ENCODE measurements around the gene NME3. TPM values are rescaled to one million over a fixed set of nuclear protein-coding genes. Genes with fewer than 3 reads are reported as not detected.
"Not testable (repeated sequence)": the region's sequence is repeated elsewhere in the genome, so short reads cannot be mapped to it uniquely, and the experiment has no call there.

Gene NME3
- total and polyA plus RNA-seq, 8 donors = 27.4 to 297 (median 33.1) TPM

DNA sequence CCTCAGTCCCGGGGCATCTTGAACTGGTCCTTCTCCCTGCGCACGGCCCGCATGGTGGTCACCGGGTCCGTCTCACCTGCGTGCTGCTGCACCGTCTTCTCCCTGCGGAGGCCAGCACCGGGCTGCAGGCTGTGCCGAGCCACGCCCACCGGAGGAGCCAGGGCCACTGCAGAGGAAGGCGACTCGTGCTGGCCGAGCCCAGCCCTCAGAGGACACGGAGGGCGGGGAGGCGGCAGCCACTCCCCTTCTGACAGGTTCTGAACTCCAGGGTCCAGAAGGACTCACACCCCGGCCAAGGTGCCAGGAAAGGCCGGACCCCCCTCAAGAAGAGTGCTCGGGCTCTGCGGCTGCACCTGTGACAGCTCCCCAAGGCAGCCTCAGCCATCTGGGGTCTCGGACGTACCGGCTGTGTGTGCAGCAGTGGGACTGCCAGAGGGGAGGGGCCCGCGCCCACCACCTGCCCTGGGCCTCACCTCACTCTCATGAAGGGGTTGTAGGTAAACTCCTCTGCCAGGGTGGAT is 38.0 kb upstream of the NME3 start:
- Histone ChIP-seq H3K36me3 (peaks cover 0 to 22% (median 16%) of the 10 kb centered on the region in 3 donors), H3K27me3 (no peaks in the 10 kb centered on the region), H3K4me3 (no peak overlapping the region), H3K4me1 (no peaks in the 10 kb centered on the region), H3K27ac (no peak overlapping the region), H3K9me3 (no peaks in the 10 kb centered on the region)
- no peak for ATAC-seq
- intact Hi-C loops (cut with DNase I) = no loop called here
- DNase-seq = peak in 1 of 6 donors; percentile 60
- TF ChIP-seq, protein P1, sequence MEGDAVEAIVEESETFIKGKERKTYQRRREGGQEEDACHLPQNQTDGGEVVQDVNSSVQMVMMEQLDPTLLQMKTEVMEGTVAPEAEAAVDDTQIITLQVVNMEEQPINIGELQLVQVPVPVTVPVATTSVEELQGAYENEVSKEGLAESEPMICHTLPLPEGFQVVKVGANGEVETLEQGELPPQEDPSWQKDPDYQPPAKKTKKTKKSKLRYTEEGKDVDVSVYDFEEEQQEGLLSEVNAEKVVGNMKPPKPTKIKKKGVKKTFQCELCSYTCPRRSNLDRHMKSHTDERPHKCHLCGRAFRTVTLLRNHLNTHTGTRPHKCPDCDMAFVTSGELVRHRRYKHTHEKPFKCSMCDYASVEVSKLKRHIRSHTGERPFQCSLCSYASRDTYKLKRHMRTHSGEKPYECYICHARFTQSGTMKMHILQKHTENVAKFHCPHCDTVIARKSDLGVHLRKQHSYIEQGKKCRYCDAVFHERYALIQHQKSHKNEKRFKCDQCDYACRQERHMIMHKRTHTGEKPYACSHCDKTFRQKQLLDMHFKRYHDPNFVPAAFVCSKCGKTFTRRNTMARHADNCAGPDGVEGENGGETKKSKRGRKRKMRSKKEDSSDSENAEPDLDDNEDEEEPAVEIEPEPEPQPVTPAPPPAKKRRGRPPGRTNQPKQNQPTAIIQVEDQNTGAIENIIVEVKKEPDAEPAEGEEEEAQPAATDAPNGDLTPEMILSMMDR (IDR thresholded peaks at IDR 0.05) = no peak
- WGBS, 2 donors = 81 to 83% methylated on average over 25 to 28 of the region's 28 CpGs
- FAIRE-seq = no peak

DNA sequence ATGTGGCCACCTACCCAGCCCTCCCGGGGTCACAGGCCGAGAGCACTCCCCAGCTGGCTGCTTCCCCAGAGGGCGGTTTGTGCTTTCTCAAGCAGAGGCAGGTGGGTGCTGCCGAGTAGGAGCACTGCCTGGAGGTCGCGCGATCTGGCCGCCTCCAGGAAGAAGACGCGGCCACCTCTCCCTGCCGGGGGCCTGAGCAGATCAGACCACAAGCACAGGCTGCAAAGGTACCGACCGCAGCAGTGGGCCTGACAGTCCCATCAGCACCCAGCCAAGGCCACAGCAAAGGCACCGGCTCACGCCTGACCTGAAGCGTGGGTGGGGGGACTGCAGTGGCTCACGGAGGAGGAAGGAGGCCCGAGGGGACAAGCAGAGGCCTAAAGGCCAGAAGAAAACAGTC is 37.3 kb upstream of the NME3 start:
- H3K4me3 ChIP-seq = no peak overlapping the region
- 78 to 86% methylated on average over 18 of the region's 18 CpGs for WGBS, 2 donors
- FAIRE-seq = no peak
- peak in 1 of 6 donors; percentile 55 for DNase-seq
- TF ChIP-seq, protein P1 (IDR thresholded peaks at IDR 0.05) = no peak
- intact Hi-C loops (cut with DNase I) = no loop called here
- no peak for ATAC-seq
- no peak overlapping the region for H3K27ac ChIP-seq
- H3K9me3 ChIP-seq = no peaks in the 10 kb centered on the region
- H3K27me3 ChIP-seq = no peaks in the 10 kb centered on the region
- no peaks in the 10 kb centered on the region for H3K4me1 ChIP-seq
- peaks cover 0 to 22% (median 16%) of the 10 kb centered on the region in 3 donors for H3K36me3 ChIP-seq

DNA sequence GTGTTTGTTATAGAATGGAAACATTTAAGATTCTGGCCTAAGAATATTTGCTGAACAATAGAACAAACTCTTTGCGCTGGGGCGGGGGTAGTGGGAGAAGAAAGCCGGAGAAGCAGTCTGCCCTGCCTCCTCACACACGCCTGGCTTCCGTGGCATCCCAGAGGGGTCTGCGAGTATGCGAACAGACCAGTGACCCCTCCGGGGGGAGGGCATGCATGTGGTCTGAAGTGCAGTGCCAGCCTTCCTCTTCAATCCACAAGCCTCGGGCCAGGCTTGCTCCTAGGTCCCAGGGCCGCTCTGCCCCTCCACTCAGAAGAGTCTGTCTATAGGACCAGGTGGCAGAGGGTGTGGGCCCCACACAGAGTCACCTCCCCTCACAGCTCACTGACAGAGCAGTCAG is 36.3 kb upstream of the NME3 start:
- Histone ChIP-seq H3K9me3 (no peaks in the 10 kb centered on the region), H3K27ac (no peak overlapping the region), H3K4me3 (no peak overlapping the region), H3K27me3 (no peaks in the 10 kb centered on the region), H3K36me3 (peaks cover 0 to 22% (median 13%) of the 10 kb centered on the region in 3 donors), H3K4me1 (no peaks in the 10 kb centered on the region)
- 86 to 89% methylated on average over 10 of the region's 10 CpGs for WGBS, 2 donors
- FAIRE-seq (no peak), ATAC-seq (no peak), DNase-seq (peak in 1 of 6 donors; percentile 40)
- TF ChIP-seq, protein P1 (IDR thresholded peaks at IDR 0.05) = no peak
- intact Hi-C loops (cut with DNase I) = no loop called here

DNA sequence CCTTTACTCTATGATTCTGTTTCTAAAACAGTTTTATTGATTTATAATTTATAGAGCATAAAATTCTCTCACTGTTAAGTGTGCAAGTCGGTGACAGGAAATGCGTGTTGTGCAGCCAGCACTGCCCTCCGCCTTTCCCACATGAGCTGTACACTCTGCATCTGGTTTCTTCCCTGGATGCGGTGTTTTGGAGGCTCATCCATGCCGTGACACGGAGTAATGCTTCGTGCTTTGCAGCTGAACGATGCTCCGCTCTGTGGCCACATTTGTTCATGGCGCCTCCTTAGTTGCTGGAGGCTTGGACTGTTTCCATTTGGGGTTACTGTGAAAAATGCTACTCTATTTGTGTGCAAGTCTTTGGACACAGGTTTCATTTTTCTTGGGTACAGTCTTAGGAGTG is 29.4 kb upstream of the NME3 start:
- H3K36me3 ChIP-seq = no peaks in the 10 kb centered on the region
- no peaks in the 10 kb centered on the region for H3K4me1 ChIP-seq
- H3K9me3 ChIP-seq = no peaks in the 10 kb centered on the region
- 81 to 83% methylated on average over 10 of the region's 10 CpGs for WGBS, 2 donors
- no peak overlapping the region for H3K27ac ChIP-seq
- ATAC-seq (no peak), FAIRE-seq (no peak), DNase-seq (no peak)
- no peak overlapping the region for H3K4me3 ChIP-seq
- TF ChIP-seq, protein P1 (IDR thresholded peaks at IDR 0.05) = no peak
- H3K27me3 ChIP-seq = no peaks in the 10 kb centered on the region
- intact Hi-C loops (cut with DNase I) = no loop called here

DNA sequence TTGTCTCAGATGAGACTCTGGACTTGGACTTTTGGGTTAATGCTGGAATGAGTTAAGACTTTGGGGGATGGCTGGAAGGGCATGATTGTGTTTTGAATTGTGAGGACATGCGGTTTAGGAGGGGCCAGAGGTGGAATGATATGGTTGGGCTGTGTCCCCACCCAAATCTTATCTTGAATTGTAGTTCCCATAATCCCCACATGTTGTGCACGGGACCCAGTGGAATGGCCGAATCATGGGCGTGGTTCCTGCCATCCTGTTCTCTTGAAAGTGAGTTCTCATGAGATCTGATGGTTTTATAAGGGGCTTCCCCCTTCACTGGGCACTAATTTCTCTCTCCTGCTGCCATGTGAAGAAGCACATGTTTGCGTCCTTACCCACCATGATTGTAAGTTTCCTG is 27.9 kb upstream of the NME3 start:
- H3K9me3 ChIP-seq; DNase-seq; H3K4me1 ChIP-seq; H3K27me3 ChIP-seq; H3K36me3 ChIP-seq; ATAC-seq; intact Hi-C loops (cut with DNase I); H3K27ac ChIP-seq; FAIRE-seq; H3K4me3 ChIP-seq: not testable (repeated sequence)
- 73 to 85% methylated on average over 5 of the region's 5 CpGs for whole genome bisulfite sequencing, 2 donors
